HG02642 (cell line): ENCODE data around the gene MSLN.

Source experiments
- ATAC-seq: cut with Tn5 transposase; IDR thresholded peaks from one replicate; pipeline ENCODE4 v1.9.1; 2021; ENCODE audit warnings: mild to moderate bottlenecking; ENCODE audit not compliant: unreplicated experiment, poor library complexity

Gene MSLN

DNA sequence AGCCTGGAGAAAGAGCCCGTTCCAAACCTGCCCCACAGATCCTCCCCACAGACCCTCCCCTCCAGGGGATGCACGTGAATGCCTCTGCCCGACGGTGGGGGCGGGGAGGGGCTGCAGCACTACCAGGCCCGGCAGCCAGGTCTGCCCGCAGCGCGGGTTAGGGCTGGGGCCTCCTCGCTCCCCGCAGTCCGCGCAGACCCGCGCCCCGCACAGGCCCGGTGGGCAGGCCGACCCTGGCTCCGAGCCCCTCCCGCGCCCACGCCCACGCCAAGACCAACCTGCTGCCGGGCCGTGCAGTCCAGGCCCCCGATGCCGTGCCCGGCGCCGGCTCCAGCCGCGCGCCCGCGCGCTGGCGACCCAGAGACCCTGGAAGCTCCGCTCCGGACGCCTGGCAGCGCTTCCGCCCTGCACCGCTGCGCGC, 27.5 kb downstream of the MSLN start, which contains the start of gene RPUSD1:
TSS of gene RPUSD1 (minus strand) at position 404 of the 421 bp plus-strand sequence. CDS start 644 bp downstream, outside the sequence.
- ATAC-seq, result peak; percentile 22

DNA sequence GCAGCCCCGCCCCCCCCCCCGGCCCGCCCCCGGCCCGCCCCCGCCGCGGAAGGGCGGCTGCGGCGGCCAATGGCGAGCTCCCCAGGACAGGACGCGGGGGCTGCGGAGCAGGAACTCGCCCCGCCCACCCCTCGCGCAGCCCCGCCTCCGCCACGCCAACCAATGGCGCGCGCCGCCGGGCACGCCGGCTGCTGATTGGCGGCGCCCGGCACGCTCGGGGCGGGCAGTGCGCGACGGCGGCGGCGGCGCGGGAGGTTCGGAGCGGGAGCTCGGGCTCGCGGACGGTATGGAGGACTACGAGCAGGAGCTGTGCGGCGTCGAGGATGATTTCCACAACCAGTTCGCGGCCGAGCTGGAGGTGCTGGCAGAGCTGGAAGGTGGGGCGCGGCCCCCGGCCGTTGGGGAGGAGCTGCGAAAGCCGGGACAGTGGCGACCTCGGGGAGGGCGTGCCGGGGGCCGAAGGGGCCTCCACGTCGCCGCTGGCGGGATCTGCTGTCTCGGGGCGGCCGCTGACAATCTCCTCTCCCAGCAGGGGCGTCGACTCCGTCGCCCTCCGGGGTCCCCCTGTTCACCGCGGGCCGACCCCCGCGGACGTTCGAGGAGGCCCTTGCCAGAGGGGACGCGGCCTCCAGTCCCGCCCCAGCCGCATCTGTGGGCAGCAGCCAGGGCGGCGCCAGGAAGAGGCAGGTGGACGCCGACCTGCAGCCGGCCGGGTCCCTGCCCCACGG, 28.0 kb downstream of the MSLN start, which contains the start of gene CHTF18:
TSS of gene CHTF18 (plus strand) at position 222 of the 728 bp plus-strand sequence. CDS start at position 287, 65 bp downstream.
- ATAC-seq, result peak; percentile 73

DNA sequence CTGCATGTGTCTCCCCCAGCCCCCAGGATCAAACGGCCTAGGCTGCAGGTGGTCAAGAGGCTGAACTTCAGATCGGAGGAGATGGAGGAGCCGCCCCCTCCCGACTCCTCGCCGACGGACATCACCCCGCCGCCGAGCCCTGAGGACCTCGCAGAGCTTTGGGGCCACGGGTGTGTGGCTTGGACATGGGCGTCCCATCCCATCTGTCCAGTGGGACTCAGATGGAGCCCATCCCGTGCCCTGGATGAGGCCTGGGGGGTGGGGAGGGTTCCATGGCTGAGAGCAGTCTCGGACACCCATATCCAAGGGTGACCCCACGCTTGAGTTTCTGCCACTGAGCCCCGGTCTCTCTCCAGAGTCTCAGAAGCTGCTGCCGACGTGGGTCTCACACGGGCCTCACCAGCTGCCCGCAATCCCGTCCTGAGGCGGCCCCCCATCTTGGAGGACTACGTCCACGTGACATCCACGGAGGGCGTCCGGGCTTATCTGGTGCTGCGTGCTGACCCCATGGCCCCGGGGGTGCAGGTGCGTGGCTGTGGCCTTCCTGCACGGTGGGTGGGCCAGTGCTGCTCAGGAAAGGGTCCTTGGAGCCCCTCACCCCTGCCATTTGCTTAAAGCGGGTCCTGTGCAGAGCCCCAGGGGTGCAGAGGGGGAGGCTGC, 28.8 kb downstream of the MSLN start:
- ATAC-seq, result no peak

DNA sequence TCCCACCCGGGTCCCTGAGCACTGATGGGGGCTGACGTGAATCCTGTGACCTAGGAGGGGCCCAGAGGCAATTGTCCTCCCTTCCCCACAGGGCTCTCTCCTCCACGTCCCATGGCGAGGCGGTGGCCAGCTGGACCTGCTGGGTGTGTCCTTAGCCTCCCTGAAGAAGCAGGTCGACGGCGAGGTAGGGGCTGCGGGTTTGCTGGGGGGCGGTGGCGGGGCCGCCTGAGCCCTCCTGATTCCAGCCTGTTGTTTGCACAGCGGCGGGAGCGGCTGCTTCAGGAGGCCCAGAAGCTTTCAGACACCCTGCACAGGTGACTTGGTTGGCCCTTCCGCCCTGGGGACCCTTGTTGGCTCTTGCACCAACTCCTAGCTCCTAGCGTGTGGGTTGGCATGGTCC, 29.6 kb downstream of the MSLN start:
- ATAC-seq, result no peak

DNA sequence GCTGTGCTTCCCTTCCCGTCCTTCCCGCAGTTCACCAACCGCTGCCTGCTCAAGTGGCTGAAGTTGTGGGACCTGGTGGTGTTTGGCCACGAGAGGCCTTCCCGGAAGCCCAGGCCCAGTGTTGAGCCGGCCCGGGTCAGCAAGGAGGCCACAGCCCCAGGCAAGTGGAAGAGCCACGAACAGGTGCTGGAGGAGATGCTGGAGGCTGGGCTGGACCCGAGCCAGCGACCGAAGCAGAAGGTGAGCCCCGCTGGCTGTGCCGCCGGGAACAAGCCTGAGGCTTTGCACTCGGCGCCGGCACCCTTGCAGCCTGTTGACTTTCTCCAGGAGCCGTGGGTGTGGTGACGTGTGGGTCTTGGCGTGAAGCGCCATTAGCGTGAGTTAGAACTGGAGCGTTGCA, 30.6 kb downstream of the MSLN start:
- ATAC-seq, result no peak

DNA sequence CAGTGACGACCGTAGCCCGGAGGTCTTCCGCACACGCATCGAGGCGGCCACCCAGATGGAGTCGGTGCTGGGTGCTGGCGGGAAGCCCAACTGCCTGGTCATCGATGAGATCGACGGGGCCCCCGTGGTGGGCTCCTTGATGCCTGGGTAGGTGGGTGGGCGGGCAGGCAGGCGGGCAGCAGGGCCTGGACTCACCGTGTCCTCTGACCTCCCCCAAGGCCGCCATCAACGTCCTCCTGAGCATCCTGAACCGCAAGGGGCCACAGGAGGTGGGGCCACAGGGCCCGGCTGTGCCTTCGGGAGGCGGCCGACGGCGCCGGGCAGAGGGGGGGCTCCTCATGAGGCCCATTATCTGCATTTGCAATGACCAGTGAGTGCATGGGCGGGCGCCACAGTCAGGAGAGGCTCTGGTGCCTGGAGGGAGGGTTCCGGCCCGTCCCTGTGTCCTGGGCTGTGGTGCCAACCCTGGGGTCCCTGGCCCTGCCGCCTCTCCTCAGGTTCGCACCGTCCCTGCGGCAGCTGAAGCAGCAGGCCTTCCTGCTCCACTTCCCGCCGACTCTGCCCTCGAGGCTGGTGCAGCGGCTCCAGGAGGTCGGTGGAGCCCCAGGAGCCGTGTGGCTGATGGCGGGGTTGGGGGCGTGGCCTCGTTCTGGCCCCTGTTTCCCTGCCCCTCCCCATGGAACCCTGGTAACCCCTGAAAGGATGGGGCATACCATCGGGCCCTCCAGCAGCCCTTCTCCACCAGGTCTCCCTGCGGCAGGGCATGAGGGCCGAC, 31.9 kb downstream of the MSLN start:
- no peak for ATAC-seq

DNA sequence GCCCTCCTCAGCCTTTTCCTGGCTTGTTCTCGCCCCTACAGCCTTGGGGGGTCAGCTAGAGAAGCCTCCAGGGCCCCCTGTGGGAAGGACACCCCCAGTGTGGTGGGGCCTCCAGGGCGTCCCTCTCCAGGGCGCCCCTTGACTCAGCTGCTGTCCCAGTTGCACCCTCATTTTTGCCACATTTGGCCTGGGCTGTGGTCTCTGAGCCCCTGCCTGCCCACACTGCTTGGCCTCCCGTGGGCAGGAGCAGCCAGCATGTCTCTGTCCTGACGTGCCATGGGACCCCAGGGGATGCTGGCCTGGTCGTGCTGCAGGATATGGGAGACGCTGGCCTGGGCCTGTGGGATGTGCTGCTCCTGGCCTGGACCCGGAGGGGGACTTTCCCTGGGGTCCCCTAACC, 32.9 kb downstream of the MSLN start:
- ATAC-seq, result no peak

DNA sequence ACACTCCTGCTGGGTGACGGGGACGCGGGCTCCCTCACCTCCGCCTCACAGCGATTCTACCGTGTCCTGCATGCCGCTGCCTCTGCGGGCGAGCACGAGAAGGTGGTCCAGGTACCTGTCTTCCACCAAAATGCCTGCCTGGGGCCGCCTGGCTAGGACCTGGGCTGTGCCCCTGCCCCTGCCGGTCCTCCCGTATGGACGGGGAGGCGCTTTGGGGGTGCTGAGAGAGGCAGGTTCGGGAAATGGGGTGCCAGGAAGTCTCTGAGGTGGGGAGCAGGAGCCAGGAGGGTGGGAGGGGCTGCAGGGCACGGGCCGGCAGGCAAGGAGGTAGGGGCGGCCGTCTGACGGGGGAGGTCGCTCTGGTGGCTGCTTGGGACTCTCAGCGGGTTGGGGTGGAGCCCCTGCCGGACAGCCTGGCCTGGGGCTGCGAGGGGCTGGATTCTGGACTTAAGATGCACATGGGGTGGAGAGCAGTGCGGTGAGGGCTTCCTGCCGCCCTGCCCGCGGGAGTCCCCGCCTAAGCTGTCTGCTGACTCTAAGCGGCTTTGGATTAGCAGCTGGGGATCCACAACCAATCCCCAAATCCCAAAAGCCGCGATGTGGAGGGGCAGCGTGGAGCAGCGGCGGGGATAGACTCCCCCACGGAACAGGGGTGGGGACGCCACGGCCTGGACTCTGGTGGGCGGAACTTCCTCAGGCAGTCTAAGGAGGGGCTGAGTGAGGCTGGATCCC, 33.7 kb downstream of the MSLN start:
- ATAC-seq, result no peak

DNA sequence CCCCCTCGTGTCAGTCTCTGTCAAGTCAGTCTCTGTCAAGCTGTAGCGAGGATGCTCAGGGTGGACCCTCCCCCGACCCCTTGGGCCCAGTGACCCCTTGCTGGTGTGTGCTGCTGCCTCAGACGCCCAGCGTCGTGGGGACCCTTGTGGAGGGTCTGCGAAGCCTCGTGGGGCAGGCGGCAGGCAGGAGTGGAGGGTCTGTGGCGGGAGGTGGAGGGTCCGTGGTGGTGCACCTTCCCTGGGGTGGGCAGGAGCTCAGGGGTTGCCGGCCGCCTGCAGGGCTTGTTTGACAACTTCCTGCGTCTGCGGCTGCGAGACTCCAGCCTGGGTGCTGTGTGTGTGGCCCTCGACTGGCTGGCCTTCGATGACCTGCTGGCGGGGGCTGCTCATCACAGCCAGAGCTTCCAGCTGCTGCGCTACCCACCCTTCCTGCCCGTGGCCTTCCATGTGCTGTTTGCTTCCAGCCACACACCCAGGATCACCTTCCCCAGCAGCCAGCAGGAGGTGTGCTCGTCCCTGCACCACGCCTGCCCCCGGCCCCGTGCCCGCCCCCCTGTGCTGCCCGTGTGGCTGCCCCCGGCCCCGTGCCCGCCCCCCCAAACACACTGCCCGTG, 34.4 kb downstream of the MSLN start:
- ATAC-seq, result no peak

DNA sequence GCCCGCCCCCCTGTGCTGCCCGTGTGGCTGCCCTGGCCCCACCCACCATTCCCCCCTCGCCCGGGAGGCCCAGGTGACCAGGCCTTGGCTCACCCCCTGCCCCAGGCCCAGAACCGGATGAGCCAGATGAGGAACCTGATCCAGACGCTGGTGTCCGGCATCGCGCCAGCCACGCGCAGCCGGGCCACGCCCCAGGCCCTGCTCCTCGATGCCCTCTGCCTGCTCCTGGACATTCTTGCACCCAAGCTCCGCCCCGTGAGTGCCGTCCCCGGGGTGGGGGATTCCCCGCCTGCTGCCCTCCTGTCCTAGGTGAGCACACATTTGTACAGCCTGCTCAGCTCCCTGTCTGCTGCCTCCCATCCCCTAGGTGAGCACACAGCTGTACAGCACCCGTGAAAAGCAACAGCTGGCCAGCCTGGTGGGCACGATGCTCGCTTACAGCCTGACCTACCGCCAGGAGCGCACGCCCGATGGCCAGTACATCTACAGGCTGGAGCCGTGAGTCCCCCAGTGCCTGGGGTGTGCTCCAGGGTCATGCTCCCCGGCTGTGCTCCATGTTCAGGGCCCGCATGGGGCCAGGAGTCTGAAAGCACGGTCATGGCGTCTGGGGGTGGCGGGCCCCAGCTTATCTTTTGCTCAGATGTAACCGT, 35.2 kb downstream of the MSLN start:
- ATAC-seq, result no peak

DNA sequence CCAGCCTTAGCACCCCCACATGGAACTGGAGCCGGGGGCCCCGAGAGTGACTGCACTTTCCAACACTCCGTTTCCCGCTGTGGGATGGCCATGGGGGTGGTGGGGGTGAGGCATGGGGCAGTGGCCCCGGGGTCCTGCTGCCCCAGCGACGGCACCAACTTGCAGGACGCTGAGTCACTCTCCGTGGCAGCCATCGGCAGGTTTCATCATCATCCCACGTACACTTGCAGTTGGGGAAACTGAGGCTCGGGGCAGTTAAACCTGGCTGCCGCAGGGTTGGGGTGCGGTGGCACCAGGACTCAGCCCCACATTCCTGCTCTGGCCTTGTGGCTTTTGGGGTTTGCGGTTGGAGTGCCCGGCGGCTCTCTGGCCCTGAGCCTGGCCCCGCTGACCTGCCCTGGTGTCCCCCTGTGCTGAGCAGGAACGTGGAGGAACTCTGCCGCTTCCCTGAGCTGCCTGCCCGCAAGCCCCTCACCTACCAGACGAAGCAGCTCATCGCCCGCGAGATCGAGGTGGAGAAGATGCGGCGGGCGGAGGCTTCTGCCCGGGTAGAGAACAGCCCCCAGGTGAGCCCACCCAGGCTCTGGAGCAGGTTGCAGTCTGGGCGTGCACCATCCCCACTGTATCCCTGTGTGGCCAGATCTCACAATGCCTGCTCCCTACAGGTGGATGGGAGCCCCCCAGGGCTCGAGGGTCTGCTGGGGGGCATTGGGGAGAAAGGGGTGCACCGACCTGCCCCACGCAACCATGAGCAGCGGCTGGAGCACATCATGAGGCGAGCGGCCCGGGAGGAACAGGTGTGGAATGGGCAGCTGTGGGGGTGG, 36.0 kb downstream of the MSLN start:
- no peak for ATAC-seq

DNA sequence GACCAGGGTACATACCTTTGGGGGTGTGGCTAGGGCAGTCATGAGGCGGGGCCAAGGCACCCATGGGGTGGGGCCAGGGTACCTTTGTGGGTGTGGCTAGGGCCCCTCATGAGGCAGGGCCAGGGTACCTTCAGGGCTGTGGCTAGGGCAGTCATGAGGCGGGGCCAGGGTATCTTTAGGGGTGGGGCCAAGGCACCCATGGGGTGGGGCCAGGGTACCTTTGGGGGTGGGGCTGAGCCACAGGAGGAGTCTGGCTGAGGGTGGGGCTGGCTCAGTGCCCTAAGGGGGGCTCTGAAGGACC, 36.5 kb downstream of the MSLN start:
- no peak for ATAC-seq

DNA sequence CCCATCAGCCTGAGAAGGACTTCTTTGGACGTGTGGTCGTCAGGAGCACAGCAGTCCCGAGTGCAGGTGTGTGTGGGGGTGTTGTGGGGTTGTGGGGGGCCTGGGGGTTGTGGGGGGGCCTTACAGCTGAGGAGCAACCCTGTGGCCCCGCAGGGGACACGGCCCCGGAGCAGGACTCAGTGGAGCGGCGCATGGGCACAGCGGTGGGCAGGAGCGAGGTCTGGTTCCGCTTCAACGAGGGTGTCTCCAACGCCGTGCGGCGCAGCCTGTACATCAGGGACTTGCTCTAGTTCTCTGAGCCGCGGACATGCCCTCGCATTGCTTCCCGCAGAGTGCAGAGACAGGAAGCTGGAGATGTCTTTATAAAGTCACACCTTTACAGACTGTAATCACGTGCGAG, 37.2 kb downstream of the MSLN start:
- no peak for ATAC-seq

DNA sequence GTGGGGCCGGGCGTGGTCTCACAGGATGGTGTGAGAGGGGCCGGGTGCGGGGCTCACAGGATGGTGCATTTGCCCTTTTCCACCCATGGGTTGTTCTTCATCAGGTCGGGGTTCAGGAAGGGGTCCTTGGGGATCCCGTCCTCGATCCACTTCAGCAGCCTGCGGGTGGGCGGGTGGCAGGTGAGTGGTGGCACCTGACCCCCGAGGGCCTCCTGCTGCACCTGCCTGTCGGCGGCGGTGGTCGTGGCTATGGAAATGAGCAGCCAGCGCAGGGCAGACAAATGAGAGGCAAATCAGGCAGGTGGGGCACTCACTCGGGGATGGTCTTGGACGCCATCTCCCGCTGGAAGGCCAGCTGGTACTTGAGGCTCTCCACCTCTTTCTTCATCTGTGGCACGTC, 38.1 kb downstream of the MSLN start:
- no peak for ATAC-seq

DNA sequence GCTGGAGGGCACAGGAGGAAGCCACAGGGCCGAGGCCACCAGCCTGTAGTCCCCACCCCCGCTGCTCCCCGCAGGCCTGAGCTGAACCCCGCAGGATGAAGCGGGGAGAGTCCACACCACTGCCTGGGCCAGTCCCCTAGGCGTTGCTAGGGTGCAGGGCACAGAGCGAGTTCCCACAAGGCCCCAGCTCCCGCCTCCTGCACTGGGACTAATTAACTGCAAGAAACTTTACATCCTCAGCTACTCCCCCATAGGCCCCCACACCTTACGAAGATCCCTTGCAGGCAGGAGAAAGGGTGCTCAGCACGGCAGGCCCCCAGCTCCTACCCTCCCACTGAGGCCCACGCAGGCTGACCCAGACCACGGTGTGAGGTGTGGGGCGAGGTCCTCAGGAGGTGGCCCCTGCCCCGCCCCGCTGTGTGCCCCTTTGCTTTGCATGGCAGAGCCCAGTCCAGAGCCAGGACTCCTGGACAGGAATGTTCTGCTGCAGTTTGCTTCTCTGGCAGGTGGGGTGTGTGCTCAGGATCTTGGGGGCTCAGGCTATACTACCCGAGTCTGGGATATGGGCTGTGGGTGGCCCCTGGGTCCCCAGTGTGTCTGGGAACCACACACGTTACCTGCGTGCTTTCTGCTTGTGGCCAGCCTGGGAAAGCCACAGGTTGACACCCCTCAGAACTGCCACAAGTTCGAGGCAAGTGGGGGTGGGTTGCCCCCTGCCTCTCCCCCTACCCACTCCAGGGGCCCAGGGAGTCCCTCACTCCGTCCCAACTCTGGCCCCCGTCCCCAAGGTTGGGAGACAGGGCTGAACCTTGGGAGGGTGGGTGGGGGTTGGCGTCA, 38.8 kb downstream of the MSLN start:
- no peak for ATAC-seq

DNA sequence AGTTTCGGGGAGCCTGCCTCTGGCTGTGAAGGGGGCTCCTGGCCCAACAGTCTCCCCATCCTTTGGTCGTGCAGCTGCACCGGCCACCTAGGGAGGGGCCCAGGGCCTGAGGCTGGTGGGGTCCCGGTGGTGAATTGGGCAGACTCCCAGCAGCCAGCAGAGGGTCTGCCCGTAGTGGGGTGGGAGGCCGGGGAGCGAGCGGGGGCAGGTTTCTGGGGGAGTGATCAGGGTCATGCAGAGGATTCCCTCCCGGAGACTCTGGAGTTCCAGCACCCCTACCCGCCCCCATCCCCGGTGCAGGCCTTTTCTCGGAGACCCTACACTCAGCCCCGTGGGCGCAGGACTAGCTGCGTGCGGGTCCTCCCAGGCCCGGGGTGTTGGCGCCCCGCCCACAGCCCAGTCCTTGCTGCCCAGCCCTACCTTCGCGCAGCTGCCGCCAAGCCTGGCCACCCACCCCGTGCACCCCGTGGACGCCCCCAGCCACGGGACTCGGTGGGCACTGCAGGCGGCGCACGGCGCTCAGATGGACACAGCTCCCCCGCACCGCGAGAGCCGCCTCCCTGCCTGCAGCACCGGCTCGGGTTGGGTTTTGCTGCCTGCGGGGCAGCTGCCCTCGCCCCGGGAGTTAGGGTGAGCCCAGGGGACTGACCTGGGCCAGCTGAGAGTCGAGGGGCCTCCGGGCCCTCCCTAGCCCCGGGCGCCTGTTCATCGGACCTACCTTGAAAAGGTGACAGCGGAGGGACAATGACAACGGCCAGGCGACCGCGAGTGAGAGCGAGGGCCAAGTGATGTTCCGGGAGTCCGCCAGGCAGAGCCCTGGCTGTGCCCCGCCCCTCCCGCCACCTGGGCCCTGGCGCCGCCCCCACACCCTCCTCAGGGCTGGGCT, 39.7 kb downstream of the MSLN start, which contains the start of gene GNG13:
TSS of gene GNG13 (minus strand) at position 787 of the 886 bp plus-strand sequence. CDS start 1,657 bp downstream, outside the sequence.
- ATAC-seq, result no peak
